Measurements from ENCODE around the gene SLIT3.

Gene SLIT3

GRCh38 chr5:168798065-168799023 lies 502.6 kb downstream of the SLIT3 start:
- no peak for DNase-seq (ENCODE audit: low read depth in 2 of 2)

DNA sequence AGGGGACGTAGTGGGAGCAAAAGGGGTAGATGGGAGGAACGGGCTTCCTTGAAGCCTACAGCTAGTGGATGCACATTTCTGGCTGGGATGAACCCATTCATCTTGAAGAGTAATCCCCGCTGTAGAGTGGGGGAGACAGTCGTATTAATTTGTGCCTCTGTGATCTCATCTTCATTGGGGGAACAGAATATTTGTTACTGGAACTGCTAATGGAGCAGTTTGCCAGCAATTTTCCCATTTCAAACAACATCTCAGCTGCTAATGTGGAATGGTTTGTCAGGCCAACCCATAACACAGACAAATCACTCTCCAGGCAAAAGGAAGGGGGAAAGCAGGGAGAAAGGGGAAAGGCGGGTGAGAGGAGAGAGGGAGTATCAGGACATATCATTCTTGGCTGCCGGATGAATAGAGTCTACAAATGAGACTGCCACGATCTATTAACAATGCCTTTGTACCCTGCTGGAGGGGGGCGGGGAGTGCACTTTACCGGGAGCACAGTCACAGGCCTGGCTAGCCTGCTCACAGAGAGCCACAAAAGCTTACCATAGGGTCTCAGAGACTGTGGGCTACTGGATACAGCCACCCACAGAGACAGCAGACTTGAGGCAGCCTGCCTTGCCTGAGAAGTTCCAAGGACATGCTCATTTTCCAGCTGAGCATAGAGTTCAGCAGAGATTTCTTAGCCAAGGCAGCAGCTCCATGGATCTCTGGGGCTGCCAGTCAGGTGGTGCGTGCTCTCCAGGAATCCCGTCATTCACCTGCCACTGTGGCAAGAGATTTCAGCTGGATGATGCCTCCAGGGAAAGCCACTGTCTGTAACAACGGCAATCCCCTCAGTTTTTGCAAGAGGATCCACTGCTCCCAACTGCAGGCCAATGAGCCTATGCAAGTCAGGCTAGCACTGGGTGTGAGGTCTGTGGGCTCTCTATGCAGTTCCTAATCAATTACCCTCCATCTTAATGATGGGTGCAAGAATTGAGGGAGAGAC lies 504.1 kb downstream of the SLIT3 start:
- no peak for DNase-seq (ENCODE audit: low read depth in 2 of 2)

DNA sequence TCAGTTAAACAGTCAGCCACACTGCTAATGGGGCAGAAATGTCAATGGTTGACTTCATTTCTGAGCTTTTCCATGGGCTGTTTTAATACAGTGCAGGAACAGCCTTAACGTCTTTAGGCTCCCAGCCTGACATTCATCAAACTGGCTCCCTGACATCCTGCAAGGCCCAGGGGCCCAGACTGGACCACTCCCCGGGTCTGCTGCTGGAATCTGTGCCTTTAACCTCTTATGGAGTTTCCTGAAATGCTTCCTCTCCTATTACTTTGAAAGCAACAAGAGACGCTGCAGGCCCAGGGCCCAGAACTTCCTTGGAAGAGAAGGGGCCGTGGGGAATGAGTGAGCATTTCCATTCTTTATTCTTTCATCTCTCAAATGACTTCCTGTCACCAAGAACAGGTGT lies 504.9 kb downstream of the SLIT3 start:
- no peak for DNase-seq (ENCODE audit: low read depth in 2 of 2)

- DNase-seq (ENCODE audit: low read depth in 2 of 2) = no peak
Observed at GRCh38 chr5:168793841-168794837, 506.8 kb downstream of the SLIT3 start.

DNA sequence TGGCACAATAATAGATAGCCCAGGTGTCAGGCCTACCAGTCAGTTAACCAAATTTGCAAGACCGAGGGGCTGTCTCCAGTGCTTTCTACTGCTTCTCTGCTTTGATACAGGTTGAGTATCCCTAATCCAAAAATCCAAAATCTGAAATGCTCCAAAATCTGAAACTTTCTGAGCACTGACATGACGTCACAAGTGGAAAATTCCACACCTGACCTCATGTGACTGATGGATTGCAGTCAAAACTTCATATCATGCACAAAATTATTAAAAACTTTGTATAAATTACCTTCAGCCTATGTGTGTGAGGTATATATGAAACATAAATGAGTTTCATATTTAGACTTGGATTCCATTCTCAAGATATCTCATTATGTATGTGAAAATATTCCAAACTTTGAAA lies 508.3 kb downstream of the SLIT3 start:
- no peak for DNase-seq (ENCODE audit: low read depth in 2 of 2)

DNA sequence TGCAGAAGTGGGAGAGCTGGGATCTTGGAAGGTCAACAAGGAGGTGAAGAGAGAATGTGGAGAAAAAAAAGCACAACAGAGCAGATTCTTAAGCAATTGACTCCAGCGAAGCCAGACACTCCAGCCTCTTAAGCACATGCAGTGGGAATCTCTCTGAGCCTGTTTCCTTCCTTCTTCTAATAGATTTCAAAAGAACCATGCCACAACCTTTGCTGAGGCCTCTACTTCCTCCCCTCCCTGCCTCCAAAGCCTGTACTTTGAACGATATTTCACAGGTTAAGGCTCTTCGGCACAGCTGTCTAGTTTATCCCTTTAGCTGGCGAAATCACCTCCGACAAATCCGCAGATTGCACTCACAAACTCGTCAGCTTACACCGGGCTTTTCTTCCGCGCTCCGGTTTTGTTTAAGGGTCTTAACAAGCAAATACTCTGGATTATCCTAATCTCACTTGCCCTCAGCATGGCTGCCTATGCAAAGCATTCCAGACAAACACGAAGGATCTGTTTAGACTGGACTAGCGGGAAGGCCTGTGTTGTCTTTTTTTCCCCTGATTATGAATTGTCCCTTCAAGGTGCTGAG lies 510.2 kb downstream of the SLIT3 start:
- no peak for DNase-seq (ENCODE audit: low read depth in 2 of 2)

GRCh38 chr5:168790002-168790635 lies 510.8 kb downstream of the SLIT3 start:
- no peak for DNase-seq (ENCODE audit: low read depth in 2 of 2)

- no peak for DNase-seq (ENCODE audit: low read depth in 2 of 2)
Observed at GRCh38 chr5:168788786-168789185, 512.2 kb downstream of the SLIT3 start.

GRCh38 chr5:168788107-168788506 lies 512.8 kb downstream of the SLIT3 start:
- no peak for DNase-seq (ENCODE audit: low read depth in 2 of 2)

- DNase-seq (ENCODE audit: low read depth in 2 of 2) = no peak
Observed at GRCh38 chr5:168786147-168786546, 514.8 kb downstream of the SLIT3 start.

GRCh38 chr5:168784454-168784853 lies 516.5 kb downstream of the SLIT3 start:
- no peak for DNase-seq (ENCODE audit: low read depth in 2 of 2)

- DNase-seq (ENCODE audit: low read depth in 2 of 2) = no peak
Observed at GRCh38 chr5:168781941-168782571, 518.9 kb downstream of the SLIT3 start.

GRCh38 chr5:168780888-168781287 lies 520.1 kb downstream of the SLIT3 start:
- no peak for DNase-seq (ENCODE audit: low read depth in 2 of 2)

DNA sequence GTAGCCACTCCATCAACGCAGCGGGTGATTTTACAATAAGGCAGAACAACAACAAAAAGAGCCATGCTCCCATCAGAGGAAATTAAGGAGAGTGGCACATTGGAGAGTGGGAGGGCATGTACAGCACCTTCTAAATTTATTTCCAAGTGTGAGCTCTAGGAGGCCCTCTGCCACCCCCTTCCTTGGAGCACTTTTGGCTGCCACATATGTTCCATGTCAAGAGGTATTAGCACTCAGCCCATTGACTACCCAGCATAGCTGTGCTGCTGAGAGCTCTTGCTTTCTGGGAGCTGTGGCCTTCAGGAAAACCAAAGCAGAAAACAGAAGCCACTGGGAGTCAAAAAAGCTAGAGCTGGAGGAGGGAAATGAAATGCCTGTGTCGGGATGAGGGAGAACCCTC lies 521.6 kb downstream of the SLIT3 start:
- no peak for DNase-seq (ENCODE audit: low read depth in 2 of 2)

GRCh38 chr5:168778536-168778935 lies 522.4 kb downstream of the SLIT3 start:
- no peak for DNase-seq (ENCODE audit: low read depth in 2 of 2)

GRCh38 chr5:168777651-168778050 lies 523.3 kb downstream of the SLIT3 start:
- no peak for DNase-seq (ENCODE audit: low read depth in 2 of 2)

DNA sequence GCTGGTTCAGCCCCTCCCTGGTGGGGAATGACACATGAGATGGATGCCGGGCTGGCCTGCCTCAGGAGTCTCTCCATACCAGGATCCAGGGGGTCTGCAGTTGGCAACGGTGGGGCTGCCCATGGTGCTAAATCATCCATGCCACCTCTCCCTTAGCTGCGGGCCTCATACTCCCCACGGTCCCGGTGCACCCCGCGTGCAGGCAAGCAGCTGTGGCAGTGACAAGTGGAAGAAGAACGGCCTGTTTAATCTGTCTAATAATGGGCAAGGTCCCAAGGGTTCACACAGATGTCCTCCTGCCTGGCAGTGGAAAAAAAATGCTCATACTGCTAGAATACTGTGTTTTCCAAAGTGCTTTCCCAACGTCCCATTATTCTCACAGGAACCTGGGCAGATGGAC lies 524.9 kb downstream of the SLIT3 start:
- no peak for DNase-seq (ENCODE audit: low read depth in 2 of 2)

GRCh38 chr5:168773226-168773625 lies 527.7 kb downstream of the SLIT3 start:
- DNase-seq (ENCODE audit: low read depth in 2 of 2) = no peak

GRCh38 chr5:168772316-168772961 lies 528.5 kb downstream of the SLIT3 start:
- DNase-seq (ENCODE audit: low read depth in 2 of 2) = no peak

All from stimulated activated CD8-positive, alpha-beta memory T cell treated with anti-CD3 and anti-CD28 coated beads, Interleukin-2, amount 100 ng/mL, for 1 hour (primary cell).